Astrocyte (in vitro differentiated cells and primary cell): Measurements from ENCODE around the gene DDC. TPM values are rescaled to one million over a fixed set of nuclear protein-coding genes. Genes with fewer than 3 reads are reported as not detected.

ENCODE experiments used
- DNase-seq: peaks from one replicate; pipeline ENCODE4 v3.0.0-alpha.2; 2010; ENCODE audit warnings: low read depth
- FAIRE-seq: peaks from 2 replicates; lab custom pipeline; 2011; peaks lifted over from hg19 to GRCh38; lab: Jason Lieb, UNC
- H2AFZ ChIP-seq: 2 replicates; pipeline ENCODE4 v1.6.0; 2012; ENCODE audit warnings: low read depth, low read length, inconsistent platforms
- H3K27ac ChIP-seq: 2 replicates; pipeline ENCODE4 v1.5.1; 2011; ENCODE audit warnings: low read depth, low read length, inconsistent platforms
- H3K27me3 ChIP-seq: 2 replicates; pipeline ENCODE4 v1.6.0; 2011; ENCODE audit warnings: low read length, inconsistent platforms; ENCODE audit not compliant: insufficient read depth
- H3K36me3 ChIP-seq: 2 replicates; pipeline ENCODE4 v1.5.1; 2011; ENCODE audit warnings: low read length, inconsistent platforms; ENCODE audit not compliant: insufficient read depth
- H3K4me1 ChIP-seq: 2 replicates; pipeline ENCODE4 v1.5.1; 2011; ENCODE audit warnings: low read length, inconsistent platforms; ENCODE audit not compliant: insufficient read depth
- H3K4me2 ChIP-seq: 2 replicates; pipeline ENCODE4 v1.6.0; 2012; ENCODE audit warnings: low read length, inconsistent platforms
- H3K4me3 ChIP-seq: 2 replicates; pipeline ENCODE4 v1.5.1; 2011; ENCODE audit warnings: low read depth, mild to moderate bottlenecking, low read length, inconsistent platforms; ENCODE audit not compliant: insufficient read depth
- H3K79me2 ChIP-seq: 2 replicates; pipeline ENCODE4 v1.6.0; 2012; ENCODE audit warnings: mild to moderate bottlenecking, low read length, inconsistent platforms; ENCODE audit not compliant: insufficient read depth
- H3K9ac ChIP-seq: 2 replicates; pipeline ENCODE4 v1.6.0; 2012; ENCODE audit warnings: mild to moderate bottlenecking, low read length, inconsistent platforms
- H3K9me3 ChIP-seq: 2 replicates; pipeline ENCODE4 v1.5.1; 2012; ENCODE audit warnings: low read depth, mild to moderate bottlenecking, low read length, inconsistent platforms; ENCODE audit not compliant: insufficient read depth
- H4K20me1 ChIP-seq: 2 replicates; pipeline ENCODE4 v1.6.0; 2012; ENCODE audit warnings: low read length, inconsistent platforms; ENCODE audit not compliant: insufficient read depth
- H3K27ac Mint-ChIP-seq: one replicate; pipeline ENCODE4 v1.8.0; 2021; ENCODE audit warnings: mild to moderate bottlenecking, mixed read lengths; ENCODE audit not compliant: unreplicated experiment
- H3K27me3 Mint-ChIP-seq: one replicate; pipeline ENCODE4 v1.8.0; 2021; ENCODE audit warnings: low read depth, mixed read lengths; ENCODE audit not compliant: unreplicated experiment
- H3K36me3 Mint-ChIP-seq: one replicate; pipeline ENCODE4 v1.8.0; 2021; ENCODE audit warnings: low read depth, mixed read lengths; ENCODE audit not compliant: unreplicated experiment
- H3K4me1 Mint-ChIP-seq: one replicate; pipeline ENCODE4 v1.8.0; 2021; ENCODE audit warnings: low read depth, mixed read lengths; ENCODE audit not compliant: unreplicated experiment
- H3K4me3 Mint-ChIP-seq: one replicate; pipeline ENCODE4 v1.8.0; 2021; ENCODE audit warnings: mild to moderate bottlenecking, moderate library complexity, mixed read lengths; ENCODE audit not compliant: unreplicated experiment
- H3K9me3 Mint-ChIP-seq: one replicate; pipeline ENCODE4 v1.8.0; 2021; ENCODE audit warnings: mild to moderate bottlenecking, mixed read lengths; ENCODE audit not compliant: unreplicated experiment
- CTCF ChIP-seq: IDR thresholded peaks from 2 replicates; pipeline ENCODE4 v1.5.1; 2011; ENCODE audit warnings: low read depth, mild to moderate bottlenecking, inconsistent platforms, low read length, moderate library complexity; ENCODE audit not compliant: insufficient read depth
- EZH2 ChIP-seq: IDR thresholded peaks from 2 replicates; pipeline ENCODE4 v1.6.1; 2012; ENCODE audit warnings: mild to moderate bottlenecking, low read length, inconsistent platforms; ENCODE audit not compliant: insufficient read depth
- total RNA-seq: library from RNA; stranded (reverse); gene quantifications from 2 replicates; pipeline ENCODE4 v1.2.1, GENCODE V29; 2021

DDC gene
- total RNA-seq, 1 donor from 2014 or later: not detected

DNA sequence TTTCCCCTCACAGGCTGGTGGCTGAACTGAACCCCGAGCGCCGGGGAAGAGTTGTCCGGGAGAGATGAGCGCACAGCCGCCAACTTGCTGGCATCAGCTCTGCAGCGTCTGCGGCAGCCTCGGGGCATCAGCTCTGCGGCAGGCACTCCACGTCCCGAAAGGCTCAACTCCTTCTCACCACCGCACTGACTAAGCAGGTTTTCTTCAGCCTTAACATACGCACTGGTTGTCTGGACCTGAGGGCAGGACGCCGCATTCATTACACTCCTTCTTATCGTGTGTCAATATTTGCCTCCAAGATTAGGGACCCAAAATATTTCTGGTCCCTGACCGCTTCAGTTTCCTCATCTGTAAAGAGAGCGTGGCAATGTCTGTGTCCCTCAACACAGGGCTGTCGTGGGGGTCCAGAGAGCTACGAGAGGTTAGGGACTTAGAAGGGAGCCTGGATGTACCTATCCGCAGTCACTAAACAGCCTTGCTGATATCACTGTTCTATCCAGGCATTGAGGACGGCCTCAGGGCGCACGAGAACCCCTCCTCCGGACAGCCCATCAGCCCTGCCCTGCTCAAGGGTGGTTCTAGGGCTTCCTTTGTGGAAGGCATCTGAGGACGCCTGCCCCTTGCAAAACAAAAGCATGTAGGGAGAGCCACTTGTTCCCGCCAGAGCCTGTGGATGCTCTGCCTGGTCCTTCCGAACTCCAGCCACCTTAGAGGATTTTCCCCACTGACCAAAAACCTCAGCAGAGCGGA lies 72.3 kb downstream of the DDC start:
- no peak overlapping the region for H3K4me3 Mint-ChIP-seq
- H3K27me3 ChIP-seq: peaks cover 4% of the 10 kb centered on the region
- no peak for TF ChIP-seq CTCF
- no peak for TF ChIP-seq EZH2
- H3K9me3 Mint-ChIP-seq: peaks cover 2% of the 10 kb centered on the region
- FAIRE-seq (no peak), DNase-seq (no peak)
- no peak overlapping the region for H2AFZ ChIP-seq
- no peak overlapping the region for H3K27ac Mint-ChIP-seq
- H3K36me3 Mint-ChIP-seq: no peaks in the 10 kb centered on the region
- H3K79me2 ChIP-seq: no peaks in the 10 kb centered on the region
- no peak overlapping the region for H3K4me3 ChIP-seq
- no peaks in the 10 kb centered on the region for H3K27me3 Mint-ChIP-seq
- H3K4me1 Mint-ChIP-seq: peaks cover 7% of the 10 kb centered on the region
- no peak overlapping the region for H3K9ac ChIP-seq
- H3K9me3 ChIP-seq: no peaks in the 10 kb centered on the region
- no peaks in the 10 kb centered on the region for H3K4me1 ChIP-seq
- no peaks in the 10 kb centered on the region for H3K36me3 ChIP-seq
- no peak overlapping the region for H3K27ac ChIP-seq
- no peak overlapping the region for H3K4me2 ChIP-seq
- H4K20me1 ChIP-seq: no peaks in the 10 kb centered on the region

DNA sequence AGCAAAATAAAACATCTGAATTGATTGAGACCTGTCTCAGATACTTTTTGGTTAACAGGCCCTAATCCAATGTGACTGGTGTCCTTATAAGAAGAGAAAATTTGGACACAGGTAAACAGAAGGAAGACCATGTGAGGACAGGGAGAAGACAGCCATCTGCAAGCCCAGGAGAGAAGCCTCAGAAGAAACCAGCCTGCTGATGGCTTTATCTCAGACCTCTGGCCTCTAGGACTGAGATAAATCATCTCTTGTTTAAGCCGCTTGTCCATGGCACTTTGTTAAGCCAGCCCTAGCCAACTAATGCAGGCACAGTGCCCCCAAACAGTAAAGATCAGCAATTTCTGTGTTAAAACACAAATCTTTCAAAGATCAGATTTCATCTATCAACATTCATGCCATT lies 73.3 kb downstream of the DDC start:
- Histone ChIP-seq H3K27me3 (no peaks in the 10 kb centered on the region), H4K20me1 (no peaks in the 10 kb centered on the region), H3K36me3 (no peaks in the 10 kb centered on the region), H3K27ac (no peak overlapping the region), H3K9me3 (no peaks in the 10 kb centered on the region), H3K79me2 (no peaks in the 10 kb centered on the region), H3K4me3 (no peak overlapping the region), H3K4me1 (no peaks in the 10 kb centered on the region), H2AFZ (no peak overlapping the region), H3K9ac (no peak overlapping the region), H3K4me2 (no peak overlapping the region)
- no peaks in the 10 kb centered on the region for H3K27me3 Mint-ChIP-seq
- no peak overlapping the region for H3K4me3 Mint-ChIP-seq
- H3K4me1 Mint-ChIP-seq: peaks cover under 1% of the 10 kb centered on the region
- H3K27ac Mint-ChIP-seq: no peak overlapping the region
- peaks cover 2% of the 10 kb centered on the region for H3K9me3 Mint-ChIP-seq
- TF ChIP-seq EZH2: no peak
- DNase-seq: no peak
- H3K36me3 Mint-ChIP-seq: no peaks in the 10 kb centered on the region
- no peak for FAIRE-seq

- Mint-ChIP-seq H3K9me3 (peaks cover 2% of the 10 kb centered on the region), H3K27ac (no peak overlapping the region), H3K36me3 (no peaks in the 10 kb centered on the region), H3K4me1 (no peaks in the 10 kb centered on the region), H3K27me3 (no peaks in the 10 kb centered on the region), H3K4me3 (no peak overlapping the region)
- Histone ChIP-seq H3K4me2 (no peak overlapping the region), H3K4me1 (no peaks in the 10 kb centered on the region), H3K9ac (no peak overlapping the region), H3K4me3 (no peak overlapping the region), H4K20me1 (no peaks in the 10 kb centered on the region), H3K27ac (no peak overlapping the region), H3K79me2 (no peaks in the 10 kb centered on the region), H3K9me3 (no peaks in the 10 kb centered on the region), H3K27me3 (no peaks in the 10 kb centered on the region), H3K36me3 (no peaks in the 10 kb centered on the region), H2AFZ (no peak overlapping the region)
- FAIRE-seq (no peak), DNase-seq (no peak)
- TF ChIP-seq EZH2 (no peak), CTCF (no peak)
Observed at GRCh38 chr7:50491209-50491608, 74.0 kb downstream of the DDC start.
